Tibial nerve (tissue), 3 donors: Measurements from ENCODE around the gene HLA-DOB.

ENCODE experiments used
- CTCF ChIP-seq, 5 experiments: fragments of 200-600 bp in 3 of 5; fragments of 450-650 bp in 2 of 5; sonication (generic) in 3 of 5; IDR thresholded peaks; one replicate each; pipeline ENCODE4 v1.5.1; 2016 to 2019; ENCODE audit warnings: antibody characterized with exemption in 5 of 5, mild to moderate bottlenecking in 3 of 5, moderate library complexity in 2 of 5
- POLR2A ChIP-seq, 2 donors: fragments of 450-650 bp; IDR thresholded peaks; one replicate each; pipeline ENCODE4 v1.6.1; 2017; ENCODE audit warnings: antibody characterized with exemption in 2 of 2, mild to moderate bottlenecking in 2 of 2, moderate library complexity in 2 of 2

GRCh38 chr6:32849126-32849525 is 32.3 kb upstream of the HLA-DOB start:
- no peak for TF ChIP-seq POLR2A (IDR thresholded peaks at IDR 0.05)
- no peak for TF ChIP-seq CTCF (IDR thresholded peaks at IDR 0.05)
